Osteocyte (in vitro differentiated cells): ENCODE results near the gene DHRS4L2. TPM values are rescaled to one million over a fixed set of nuclear protein-coding genes. Genes with fewer than 3 reads are reported as not detected.
"Not testable (repeated sequence)": the region's sequence is repeated elsewhere in the genome, so short reads cannot be mapped to it uniquely, and the experiment has no call there.

Experiments
- DNase-seq: peaks from one replicate; pipeline ENCODE4 v3.0.0; 2021; ENCODE audit warnings: mixed read lengths; ENCODE audit not compliant: unreplicated experiment; ENCODE audit errors: extremely low spot score
- H3K27ac Mint-ChIP-seq: one replicate; pipeline ENCODE4 v1.8.0; 2021; ENCODE audit warnings: mild to moderate bottlenecking, mixed read lengths; ENCODE audit not compliant: unreplicated experiment
- H3K27me3 Mint-ChIP-seq: one replicate; pipeline ENCODE4 v1.8.0; 2021; ENCODE audit warnings: mixed read lengths; ENCODE audit not compliant: unreplicated experiment
- H3K36me3 Mint-ChIP-seq: one replicate; pipeline ENCODE4 v1.8.0; 2021; ENCODE audit warnings: mixed read lengths; ENCODE audit not compliant: unreplicated experiment
- H3K4me1 Mint-ChIP-seq: one replicate; pipeline ENCODE4 v1.8.0; 2021; ENCODE audit warnings: mixed read lengths; ENCODE audit not compliant: unreplicated experiment
- H3K4me3 Mint-ChIP-seq: one replicate; pipeline ENCODE4 v1.8.0; 2021; ENCODE audit warnings: mild to moderate bottlenecking, moderate library complexity, mixed read lengths; ENCODE audit not compliant: unreplicated experiment
- H3K9me3 Mint-ChIP-seq: one replicate; pipeline ENCODE4 v1.8.0; 2021; ENCODE audit warnings: mixed read lengths; ENCODE audit not compliant: unreplicated experiment
- total RNA-seq: library from RNA; stranded (reverse); gene quantifications from 2 replicates; pipeline ENCODE4 v1.2.1, GENCODE V29; 2021
- TF ChIP-seq, protein P1 (sequence below): fragments of 200-600 bp; sonication (generic); IDR thresholded peaks from 2 replicates; pipeline ENCODE4 v1.5.0; 2021; ENCODE audit warnings: antibody characterized with exemption, mild to moderate bottlenecking, moderate library complexity

DHRS4L2 gene
- total RNA-seq, 1 donor from 2014 or later = 17.1 TPM

GRCh38 chr14:23984891-23985602, 3.7 kb upstream of the DHRS4L2 start:
- no peaks in the 10 kb centered on the region for H3K9me3 Mint-ChIP-seq
- H3K27me3 Mint-ChIP-seq = no peaks in the 10 kb centered on the region
- peaks cover 6% of the 10 kb centered on the region for H3K4me1 Mint-ChIP-seq
- no peak overlapping the region for H3K27ac Mint-ChIP-seq
- H3K36me3 Mint-ChIP-seq = no peaks in the 10 kb centered on the region
- no peak overlapping the region for H3K4me3 Mint-ChIP-seq
- no peak for DNase-seq
- TF ChIP-seq, protein P1, sequence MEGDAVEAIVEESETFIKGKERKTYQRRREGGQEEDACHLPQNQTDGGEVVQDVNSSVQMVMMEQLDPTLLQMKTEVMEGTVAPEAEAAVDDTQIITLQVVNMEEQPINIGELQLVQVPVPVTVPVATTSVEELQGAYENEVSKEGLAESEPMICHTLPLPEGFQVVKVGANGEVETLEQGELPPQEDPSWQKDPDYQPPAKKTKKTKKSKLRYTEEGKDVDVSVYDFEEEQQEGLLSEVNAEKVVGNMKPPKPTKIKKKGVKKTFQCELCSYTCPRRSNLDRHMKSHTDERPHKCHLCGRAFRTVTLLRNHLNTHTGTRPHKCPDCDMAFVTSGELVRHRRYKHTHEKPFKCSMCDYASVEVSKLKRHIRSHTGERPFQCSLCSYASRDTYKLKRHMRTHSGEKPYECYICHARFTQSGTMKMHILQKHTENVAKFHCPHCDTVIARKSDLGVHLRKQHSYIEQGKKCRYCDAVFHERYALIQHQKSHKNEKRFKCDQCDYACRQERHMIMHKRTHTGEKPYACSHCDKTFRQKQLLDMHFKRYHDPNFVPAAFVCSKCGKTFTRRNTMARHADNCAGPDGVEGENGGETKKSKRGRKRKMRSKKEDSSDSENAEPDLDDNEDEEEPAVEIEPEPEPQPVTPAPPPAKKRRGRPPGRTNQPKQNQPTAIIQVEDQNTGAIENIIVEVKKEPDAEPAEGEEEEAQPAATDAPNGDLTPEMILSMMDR = no peak

GRCh38 chr14:23988223-23988606, 514 bp upstream of the DHRS4L2 start:
- not testable (repeated sequence) for H3K36me3 Mint-ChIP-seq, DNase-seq, H3K4me3 Mint-ChIP-seq, H3K4me1 Mint-ChIP-seq, H3K27ac Mint-ChIP-seq, H3K9me3 Mint-ChIP-seq, H3K27me3 Mint-ChIP-seq

GRCh38 chr14:23989734-23990445, 1.2 kb downstream of the DHRS4L2 start:
- not testable (repeated sequence) for H3K4me1 Mint-ChIP-seq, H3K9me3 Mint-ChIP-seq, H3K27me3 Mint-ChIP-seq, H3K27ac Mint-ChIP-seq, H3K36me3 Mint-ChIP-seq, DNase-seq, H3K4me3 Mint-ChIP-seq

- H3K27ac Mint-ChIP-seq, H3K36me3 Mint-ChIP-seq, H3K4me1 Mint-ChIP-seq, DNase-seq, H3K4me3 Mint-ChIP-seq, H3K27me3 Mint-ChIP-seq, H3K9me3 Mint-ChIP-seq: not testable (repeated sequence)
Measured at GRCh38 chr14:23990961-23991360, 2.2 kb downstream of the DHRS4L2 start.

DNA sequence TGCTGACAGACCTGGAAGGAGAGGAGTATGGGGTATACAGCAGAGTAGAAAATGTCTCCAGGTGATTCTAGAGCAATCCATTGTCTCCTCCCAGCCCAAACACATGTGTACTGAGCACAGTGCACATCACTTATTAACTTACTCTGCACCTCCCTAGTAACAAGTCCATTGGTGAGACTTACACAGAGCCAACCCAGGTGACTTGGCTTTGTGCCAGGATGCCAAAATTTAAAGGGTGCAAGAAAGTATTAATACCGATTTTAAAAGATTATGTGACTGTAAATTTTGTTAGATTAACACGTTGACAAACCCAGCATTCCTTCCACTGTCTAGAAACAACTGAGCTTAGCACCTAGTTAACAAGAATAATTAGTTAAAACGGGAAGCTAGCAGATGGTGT, 4.3 kb downstream of the DHRS4L2 start:
- H3K27ac Mint-ChIP-seq, H3K4me3 Mint-ChIP-seq, H3K9me3 Mint-ChIP-seq, H3K4me1 Mint-ChIP-seq, DNase-seq, H3K36me3 Mint-ChIP-seq, H3K27me3 Mint-ChIP-seq: not testable (repeated sequence)

GRCh38 chr14:23996009-23996408, 7.3 kb downstream of the DHRS4L2 start:
- H3K36me3 Mint-ChIP-seq, DNase-seq, H3K9me3 Mint-ChIP-seq, H3K27ac Mint-ChIP-seq, H3K27me3 Mint-ChIP-seq, H3K4me3 Mint-ChIP-seq, H3K4me1 Mint-ChIP-seq: not testable (repeated sequence)

DNA sequence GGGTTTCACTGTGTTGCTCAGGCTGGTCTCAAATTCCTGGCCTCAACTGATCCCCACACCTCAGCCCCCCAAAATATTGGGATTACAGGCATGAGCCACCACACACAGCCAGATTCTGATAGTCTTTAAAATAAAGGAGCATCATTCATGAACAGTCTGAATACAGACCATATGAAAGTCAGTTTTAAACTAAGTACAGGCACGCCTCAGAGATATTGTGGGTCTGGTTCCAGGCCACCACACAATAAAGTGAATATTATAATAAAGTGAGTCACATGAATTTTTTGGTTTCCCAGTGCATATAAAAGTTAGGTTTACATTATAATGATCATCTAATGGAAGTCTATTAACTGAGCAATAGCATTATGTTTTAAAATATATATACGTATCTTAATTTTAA, 8.1 kb downstream of the DHRS4L2 start:
- not testable (repeated sequence) for H3K27ac Mint-ChIP-seq, H3K9me3 Mint-ChIP-seq

DNA sequence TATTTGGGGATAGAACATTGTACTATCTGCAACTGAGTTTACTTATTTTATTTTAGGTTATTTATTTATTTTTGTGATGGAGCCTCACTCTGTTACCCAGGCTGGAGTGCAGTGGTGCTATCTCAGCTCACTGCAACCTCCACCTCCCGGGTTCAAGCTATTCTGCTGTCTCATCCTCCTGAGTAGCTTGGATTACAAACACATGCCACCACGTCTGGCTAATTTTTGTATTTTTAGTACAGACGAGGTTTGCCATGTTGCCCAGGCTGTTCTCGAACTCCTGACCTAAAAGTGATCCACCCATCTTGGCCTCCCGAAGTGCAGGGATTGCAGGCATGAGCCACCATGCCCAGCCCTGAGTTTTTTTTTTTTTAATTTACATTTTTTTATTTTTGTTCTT, 10.9 kb downstream of the DHRS4L2 start:
- H3K27me3 Mint-ChIP-seq, DNase-seq: not testable (repeated sequence)

More for the DNA sequence above, 8.1 kb downstream of the DHRS4L2 start:
- not testable (repeated sequence) for H3K4me3 Mint-ChIP-seq, H3K36me3 Mint-ChIP-seq, H3K27me3 Mint-ChIP-seq, DNase-seq, H3K4me1 Mint-ChIP-seq

DNA sequence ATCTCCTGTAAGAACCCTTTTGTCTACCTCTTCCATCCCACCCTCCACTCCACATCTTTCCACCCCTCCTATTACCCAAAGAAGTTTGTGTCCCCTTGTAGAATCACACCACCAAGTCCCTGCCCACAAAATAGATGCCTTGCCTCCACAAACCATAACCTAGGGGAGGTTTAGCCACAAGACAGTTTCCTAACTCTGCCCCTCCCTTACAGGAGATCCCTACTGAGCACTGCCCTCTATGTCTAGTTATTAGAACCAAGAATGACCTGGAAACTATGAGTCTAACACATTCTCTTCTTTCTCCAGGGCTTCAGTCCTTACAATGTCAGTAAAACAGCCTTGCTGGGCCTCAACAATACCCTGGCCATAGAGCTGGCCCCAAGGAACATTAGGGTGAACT, 12.3 kb downstream of the DHRS4L2 start:
- H3K4me3 Mint-ChIP-seq, H3K4me1 Mint-ChIP-seq, H3K9me3 Mint-ChIP-seq, H3K36me3 Mint-ChIP-seq, H3K27me3 Mint-ChIP-seq, H3K27ac Mint-ChIP-seq, DNase-seq: not testable (repeated sequence)

More for the DNA sequence above, 10.9 kb downstream of the DHRS4L2 start:
- not testable (repeated sequence) for H3K36me3 Mint-ChIP-seq, H3K9me3 Mint-ChIP-seq, H3K27ac Mint-ChIP-seq, H3K4me1 Mint-ChIP-seq, H3K4me3 Mint-ChIP-seq

GRCh38 chr14:24001679-24002078, 12.9 kb downstream of the DHRS4L2 start:
- H3K27me3 Mint-ChIP-seq, DNase-seq, H3K4me3 Mint-ChIP-seq, H3K27ac Mint-ChIP-seq, H3K36me3 Mint-ChIP-seq, H3K4me1 Mint-ChIP-seq, H3K9me3 Mint-ChIP-seq: not testable (repeated sequence)

DNA sequence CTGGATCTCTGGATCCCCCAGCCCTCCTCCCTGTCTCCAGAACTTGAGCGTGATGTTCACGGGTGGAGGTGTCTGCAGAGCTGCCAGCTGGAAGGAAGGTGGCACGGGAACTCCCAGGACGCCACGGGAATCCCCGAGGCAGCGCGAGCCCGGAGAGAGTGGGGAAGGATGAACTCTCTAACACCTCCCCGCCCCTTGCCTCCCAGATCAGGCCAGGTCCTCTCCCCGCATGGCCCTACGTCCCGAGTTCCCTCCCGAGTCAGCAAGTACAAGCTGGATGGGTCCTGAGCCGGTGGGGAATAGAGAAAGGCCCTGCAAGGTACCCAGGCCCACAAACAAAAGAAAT, 17.7 kb downstream of the DHRS4L2 start:
- H3K9me3 Mint-ChIP-seq, H3K27ac Mint-ChIP-seq, H3K4me1 Mint-ChIP-seq, H3K27me3 Mint-ChIP-seq, DNase-seq, H3K36me3 Mint-ChIP-seq: not testable (repeated sequence)
- peak overlapping the region; percentile 57 for H3K4me3 Mint-ChIP-seq
